ENCODE results near the gene TSHZ3.

Gene TSHZ3

DNA sequence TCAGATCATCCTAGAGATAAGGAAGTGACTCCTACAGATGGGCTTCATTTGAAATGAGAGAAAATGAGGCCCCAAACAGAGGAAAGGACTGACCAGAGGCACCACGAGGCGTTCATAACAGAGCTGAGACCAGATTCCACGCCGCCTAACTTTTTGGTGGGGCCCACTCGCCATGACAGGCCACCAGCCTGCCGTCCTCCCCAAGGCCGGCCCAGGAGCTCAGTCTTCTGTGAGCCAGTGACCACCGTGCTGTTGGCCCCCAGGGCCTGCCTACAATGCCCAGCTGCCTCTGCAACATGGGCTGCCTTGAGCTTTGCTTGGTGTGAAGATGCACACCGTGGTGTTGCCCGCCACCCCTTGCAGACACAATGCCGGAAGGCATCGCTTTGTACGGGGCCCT, 40.5 kb downstream of the TSHZ3 start:
- TF ChIP-seq REST (IDR thresholded peaks at IDR 0.05; ENCODE audit: insufficient read depth in 1 of 2, low read depth in 2 of 2, low read length in 2 of 2) (no peak), TAF1 (IDR thresholded peaks at IDR 0.05; ENCODE audit: borderline replicate concordance, insufficient read depth, low read length) (no peak), SIN3A (IDR thresholded peaks at IDR 0.05; ENCODE audit: borderline replicate concordance, insufficient read depth, low read length) (no peak), FOXP2 (optimal IDR thresholded peaks at IDR 0.05; ENCODE audit: borderline replicate concordance, extremely low read depth, extremely low read length, insufficient read depth) (no peak)

GRCh38 chr19:31307071-31307669, 42.1 kb downstream of the TSHZ3 start:
- no peak for TF ChIP-seq FOXP2 (optimal IDR thresholded peaks at IDR 0.05; ENCODE audit: borderline replicate concordance, extremely low read depth, extremely low read length, insufficient read depth)
- TF ChIP-seq TAF1 (IDR thresholded peaks at IDR 0.05; ENCODE audit: borderline replicate concordance, insufficient read depth, low read length), result no peak
- TF ChIP-seq POLR2AphosphoS5 (IDR thresholded peaks at IDR 0.05; ENCODE audit: low read depth, low read length), result no peak
- TF ChIP-seq SIN3A (IDR thresholded peaks at IDR 0.05; ENCODE audit: borderline replicate concordance, insufficient read depth, low read length), result no peak
- no peak for TF ChIP-seq REST (IDR thresholded peaks at IDR 0.05; ENCODE audit: insufficient read depth in 1 of 2, low read depth in 2 of 2, low read length in 2 of 2)

- TF ChIP-seq REST (IDR thresholded peaks at IDR 0.05; ENCODE audit: insufficient read depth in 1 of 2, low read depth in 2 of 2, low read length in 2 of 2) (no peak), TAF1 (IDR thresholded peaks at IDR 0.05; ENCODE audit: borderline replicate concordance, insufficient read depth, low read length) (no peak), SIN3A (IDR thresholded peaks at IDR 0.05; ENCODE audit: borderline replicate concordance, insufficient read depth, low read length) (no peak), POLR2AphosphoS5 (IDR thresholded peaks at IDR 0.05; ENCODE audit: low read depth, low read length) (no peak), FOXP2 (optimal IDR thresholded peaks at IDR 0.05; ENCODE audit: borderline replicate concordance, extremely low read depth, extremely low read length, insufficient read depth) (no peak)
Observed at GRCh38 chr19:31306006-31306753, 43.1 kb downstream of the TSHZ3 start.

- TF ChIP-seq REST (IDR thresholded peaks at IDR 0.05; ENCODE audit: insufficient read depth in 1 of 2, low read depth in 2 of 2, low read length in 2 of 2), result no peak
Observed at GRCh38 chr19:31304831-31305312, 44.4 kb downstream of the TSHZ3 start.

All from PFSK-1 (cell line).